A549 treated with ZK216348 at 1 μM for 4 hours (cell line): ENCODE results near the gene LTK. TPM values are rescaled to one million over a fixed set of nuclear protein-coding genes. Genes with fewer than 3 reads are reported as not detected.

ENCODE experiments used
- total RNA-seq: library from RNA; stranded (reverse); fragments of 200-300 nt; extraction: Qiagen RNA extraction; gene quantifications from 5 replicates; pipeline ENCODE4 v1.2.3, GENCODE V29; 2022; ENCODE audit warnings: low read depth

LTK gene
- 0.05 to 0.20 TPM (median 0.13 TPM) in 5 replicates for total RNA-seq

GRCh38 chr15:41513506-41514227, at the start of gene LTK:
Gene LTK, minus strand, starts transcription at chr15:41513827. Its CDS starts 118 bp downstream, at chr15:41513709.

DNA sequence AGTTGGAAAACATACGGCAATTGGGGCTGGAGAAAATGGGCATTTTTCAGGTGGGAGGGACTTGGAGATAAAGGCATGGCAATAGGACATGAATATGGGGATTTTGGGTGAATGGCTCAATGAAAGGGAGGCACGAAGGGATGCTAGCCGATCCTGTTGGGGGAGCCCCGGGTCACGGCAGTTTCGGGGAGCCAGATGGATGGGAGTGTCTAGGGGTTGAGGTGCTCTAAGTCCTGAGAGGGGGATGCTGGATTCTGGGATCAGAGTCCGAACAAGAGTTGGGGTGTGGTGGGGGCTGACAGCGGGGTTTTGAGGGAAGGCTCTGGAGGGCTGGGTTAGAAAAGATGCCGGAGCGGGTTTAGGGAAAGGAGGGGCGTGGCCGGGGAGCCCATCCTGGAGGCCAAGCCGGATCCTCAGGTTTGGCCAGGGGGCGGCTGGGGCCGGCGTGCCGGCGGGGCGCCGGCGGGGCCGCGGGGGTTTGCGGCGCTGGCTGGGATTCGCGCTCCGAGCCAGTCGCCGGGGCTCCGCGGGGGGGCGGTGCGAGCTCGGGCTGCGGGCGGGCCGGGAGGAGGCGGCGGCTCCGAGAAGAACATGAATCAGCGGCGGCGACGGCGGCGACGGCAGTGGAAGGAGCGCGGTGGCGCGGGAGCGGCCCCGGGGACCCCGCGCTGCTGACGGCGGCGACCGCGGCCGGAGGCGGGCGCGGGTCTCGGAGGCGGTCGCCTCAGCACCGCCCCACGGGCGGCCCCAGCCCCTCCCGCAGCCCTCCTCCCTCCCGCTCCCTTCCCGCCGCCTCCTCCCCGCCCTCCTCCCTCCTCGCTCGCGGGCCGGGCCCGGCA, 45.0 kb upstream of the LTK start, which contains the start of gene TYRO3:
TYRO3 (plus strand) TSS at position 813 of the 839 bp plus-strand sequence. CDS start 46 bp downstream, outside the sequence.

GRCh38 chr15:41493205-41493901, 20.3 kb downstream of the LTK start, which contains the start of gene ITPKA:
Gene ITPKA, plus strand, starts transcription at chr15:41493874. Its CDS starts 54 bp downstream, at chr15:41493928.

Other genes with a start within 250 kb of the LTK start
- 11.9 to 15.8 TPM (median 13.8 TPM) in 5 replicates for gene OIP5, start 181.2 kb downstream of the LTK start, total RNA-seq
- gene NUSAP1, start 180.9 kb downstream of the LTK start, total RNA-seq: 60.4 to 83.0 TPM (median 69.7 TPM) in 5 replicates
- 12.2 to 18.5 TPM (median 13.5 TPM) in 5 replicates for gene NDUFAF1, start 111.3 kb downstream of the LTK start, total RNA-seq
- gene RTF1, start 96.7 kb downstream of the LTK start, total RNA-seq: 16.4 to 27.7 TPM (median 20.7 TPM) in 5 replicates
- 2.0 to 4.3 TPM (median 3.3 TPM) in 5 replicates for gene ITPKA, start 20.0 kb downstream of the LTK start, total RNA-seq
- gene RPAP1, start 30.4 kb upstream of the LTK start, total RNA-seq: 7.3 to 13.4 TPM (median 13.0 TPM) in 5 replicates
- 13.0 to 15.5 TPM (median 14.3 TPM) in 5 replicates for gene TYRO3, start 45.4 kb upstream of the LTK start, total RNA-seq
- 5.9 to 8.2 TPM (median 7.4 TPM) in 5 replicates for gene MGA, start 146.6 kb upstream of the LTK start, total RNA-seq